ENCODE measurements around the gene COX19.
A peak's percentile ranks its signal among the peaks of the same experiment; 100 is the strongest.

COX19 gene

DNA sequence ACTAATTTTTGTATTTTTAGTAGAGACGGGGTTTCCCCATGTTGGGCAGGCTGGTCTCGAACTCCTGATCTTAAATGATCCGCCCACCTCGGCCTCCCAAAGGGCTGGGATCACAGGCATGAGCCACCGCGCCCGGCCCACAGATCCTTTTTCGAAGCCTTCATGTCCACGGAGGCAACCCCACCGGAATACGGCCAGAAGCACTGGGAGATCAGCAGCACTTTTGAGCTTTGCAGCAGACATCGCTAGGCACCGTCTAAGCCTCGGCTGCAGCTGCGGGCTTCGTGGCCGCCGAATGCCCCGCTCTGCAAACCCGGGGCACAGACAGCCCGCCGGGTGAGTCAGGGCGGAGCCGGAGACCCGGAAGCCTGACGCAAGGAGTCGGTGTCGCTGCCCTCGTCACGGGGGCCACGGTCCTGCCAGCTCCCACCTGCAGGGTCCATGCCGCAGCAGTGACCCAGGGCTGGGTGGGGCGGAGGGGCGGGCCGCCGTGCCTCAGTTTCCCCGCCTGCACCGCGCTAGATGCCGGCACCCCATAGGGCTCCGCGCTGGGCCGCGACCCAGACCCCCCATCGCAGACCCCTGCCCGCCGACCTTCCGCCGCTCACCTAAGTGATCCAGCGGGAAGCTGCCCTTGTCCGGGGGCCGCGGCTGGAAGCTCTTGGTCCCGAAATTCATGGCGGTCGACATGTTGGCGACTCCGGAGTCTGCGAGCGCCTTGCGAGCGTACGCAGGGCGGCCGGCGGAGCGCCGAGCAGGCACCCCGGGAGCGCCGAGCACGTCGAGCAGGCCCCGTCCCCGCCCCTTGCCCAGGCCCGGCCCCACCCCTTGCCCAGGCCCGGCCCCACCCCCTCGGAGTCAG, at the start of gene COX19:
Gene COX19, minus strand, starts transcription at position 730 of the 862 bp plus-strand sequence. Its CDS starts 40 bp downstream, at position 690.
- peak in 57 of 58 donors; percentile 33 to 92 (median 80) for DNase-seq

GRCh38 chr7:1024331-1024841, 49.0 kb upstream of the COX19 start:
- DNase-seq, result no peak

DNA sequence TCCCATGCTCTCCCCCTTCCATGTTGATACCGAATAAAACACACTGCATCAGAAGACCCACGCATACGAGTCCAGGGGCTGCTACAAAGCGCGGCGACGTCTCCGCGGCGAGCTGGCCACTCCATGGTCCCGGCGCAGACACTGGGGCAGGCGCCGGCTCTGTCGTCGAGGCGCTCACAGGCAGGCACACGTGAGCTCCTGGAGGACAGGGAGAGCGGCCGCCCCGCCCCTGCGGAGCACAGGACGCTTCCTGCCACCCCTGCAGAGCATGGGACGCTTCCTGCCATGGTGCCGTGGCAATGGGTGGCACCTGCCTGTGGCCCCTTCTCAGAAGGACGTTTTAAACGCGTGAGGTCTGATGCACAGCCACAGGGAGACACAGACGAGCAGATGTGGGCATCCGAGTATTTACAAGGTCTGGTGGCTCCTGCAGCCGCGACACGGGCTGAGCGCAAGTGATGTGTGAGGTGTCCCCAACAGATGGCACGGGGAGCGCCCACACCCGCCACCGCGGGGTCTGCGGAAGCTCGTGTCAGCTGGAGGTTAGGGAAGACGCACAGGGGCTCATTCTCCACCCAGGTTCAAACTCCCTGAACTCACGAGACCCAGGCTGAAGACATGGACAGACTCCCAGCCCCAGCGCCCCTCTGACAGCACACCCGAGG, 47.6 kb upstream of the COX19 start:
- no peak for DNase-seq

GRCh38 chr7:1022356-1022755, 47.0 kb upstream of the COX19 start:
- DNase-seq, result no peak

DNA sequence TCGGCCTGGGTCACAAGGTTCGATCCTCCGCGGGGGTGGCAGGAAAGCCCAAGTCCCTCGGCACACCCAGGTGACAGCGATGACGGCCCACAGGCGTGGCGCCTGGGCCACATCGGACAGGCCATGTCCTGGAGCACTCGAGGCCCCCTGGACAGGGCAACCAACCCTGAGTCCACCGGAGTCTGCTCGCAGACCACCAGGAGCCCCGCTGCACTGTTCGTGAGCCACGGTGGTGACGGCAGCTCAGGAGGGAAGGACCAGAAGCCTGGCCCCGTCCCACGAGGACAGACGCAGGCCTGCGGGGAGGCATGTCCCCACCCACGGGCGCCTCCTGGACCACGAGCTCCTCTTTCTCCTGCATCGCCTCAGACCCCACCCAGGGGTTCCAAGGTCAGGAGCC, 46.6 kb upstream of the COX19 start:
- no peak for DNase-seq

DNA sequence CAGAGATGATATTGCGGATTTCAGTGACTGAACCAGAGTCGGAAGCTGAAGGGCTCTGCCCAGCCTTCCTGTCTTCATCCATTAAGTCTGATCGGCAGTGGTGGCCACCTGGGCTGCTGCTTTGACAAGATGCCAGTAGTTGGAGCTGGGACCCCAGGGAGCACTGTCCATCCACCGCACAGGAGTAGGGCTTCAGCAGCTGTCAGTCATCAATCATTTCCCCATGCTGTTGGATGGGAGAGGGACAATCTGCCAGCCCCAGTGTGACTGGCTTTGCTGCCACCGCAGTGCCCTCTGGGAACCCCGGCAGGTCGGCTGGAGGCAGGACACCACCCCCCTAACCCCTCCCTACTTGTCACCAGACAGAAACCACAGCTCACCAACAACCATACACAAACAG, 46.0 kb upstream of the COX19 start:
- no peak for DNase-seq

- DNase-seq, result no peak
Measured at GRCh38 chr7:1020849-1021251, 45.5 kb upstream of the COX19 start.

DNA sequence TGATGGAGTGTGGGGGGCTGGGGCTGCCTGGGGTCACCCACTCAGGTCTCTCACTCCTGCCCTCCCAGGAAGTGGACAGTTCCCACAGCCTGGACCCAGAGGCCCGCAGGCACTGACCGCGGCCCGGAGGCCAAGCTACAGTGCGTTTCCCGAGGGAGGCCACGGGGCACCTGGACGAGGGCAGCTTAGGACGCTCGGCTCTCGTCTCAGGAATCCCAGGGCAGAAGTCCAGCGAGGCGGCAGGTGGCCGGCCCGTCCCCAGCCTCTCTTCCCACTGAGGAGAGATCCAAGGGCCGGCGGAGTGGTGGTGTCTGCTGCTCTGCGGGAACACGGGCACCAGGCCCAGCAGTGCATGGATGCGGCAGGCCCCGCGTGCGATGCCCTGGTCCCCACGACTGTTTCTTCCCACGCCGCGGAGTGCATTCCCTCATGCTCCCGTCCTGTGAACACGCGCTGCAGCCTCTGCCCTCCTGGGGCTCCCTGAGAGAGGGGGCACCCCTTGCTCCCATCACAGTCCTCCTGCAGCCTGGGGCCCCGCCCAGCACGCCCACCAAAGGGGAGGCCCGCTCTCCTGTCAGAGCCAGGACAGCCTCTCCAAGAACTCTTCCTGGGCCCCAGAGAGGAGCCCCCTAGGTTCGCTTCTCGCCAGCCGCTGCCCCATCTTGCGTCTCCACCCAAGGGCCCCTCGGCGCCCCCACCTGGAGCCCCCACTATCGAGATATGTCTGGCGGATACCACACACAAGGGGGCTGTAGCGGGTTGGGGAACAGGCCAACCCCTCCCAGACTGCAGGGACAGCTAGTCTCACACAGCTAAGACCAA, 44.7 kb upstream of the COX19 start:
- no peak for DNase-seq

GRCh38 chr7:1019255-1019785, 44.0 kb upstream of the COX19 start:
- no peak for DNase-seq

DNA sequence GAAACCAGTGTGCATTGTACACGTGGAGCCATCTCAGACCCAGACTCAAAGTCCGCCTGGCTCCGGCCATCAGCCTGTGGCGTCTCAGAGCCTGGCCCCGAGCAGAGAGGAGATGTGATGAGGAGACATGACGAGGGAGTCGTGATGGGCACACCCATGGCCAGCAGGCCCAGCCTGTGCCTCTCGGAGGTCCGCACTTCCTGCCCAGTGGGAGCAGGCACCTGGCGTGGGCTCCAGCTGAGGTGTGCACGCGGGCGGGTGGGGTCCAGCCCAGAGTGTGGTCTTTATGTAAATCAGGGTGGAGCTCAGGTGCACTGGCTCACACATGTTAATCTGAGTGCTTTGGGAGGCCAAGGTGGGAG, 43.0 kb upstream of the COX19 start:
- DNase-seq, result no peak

DNA sequence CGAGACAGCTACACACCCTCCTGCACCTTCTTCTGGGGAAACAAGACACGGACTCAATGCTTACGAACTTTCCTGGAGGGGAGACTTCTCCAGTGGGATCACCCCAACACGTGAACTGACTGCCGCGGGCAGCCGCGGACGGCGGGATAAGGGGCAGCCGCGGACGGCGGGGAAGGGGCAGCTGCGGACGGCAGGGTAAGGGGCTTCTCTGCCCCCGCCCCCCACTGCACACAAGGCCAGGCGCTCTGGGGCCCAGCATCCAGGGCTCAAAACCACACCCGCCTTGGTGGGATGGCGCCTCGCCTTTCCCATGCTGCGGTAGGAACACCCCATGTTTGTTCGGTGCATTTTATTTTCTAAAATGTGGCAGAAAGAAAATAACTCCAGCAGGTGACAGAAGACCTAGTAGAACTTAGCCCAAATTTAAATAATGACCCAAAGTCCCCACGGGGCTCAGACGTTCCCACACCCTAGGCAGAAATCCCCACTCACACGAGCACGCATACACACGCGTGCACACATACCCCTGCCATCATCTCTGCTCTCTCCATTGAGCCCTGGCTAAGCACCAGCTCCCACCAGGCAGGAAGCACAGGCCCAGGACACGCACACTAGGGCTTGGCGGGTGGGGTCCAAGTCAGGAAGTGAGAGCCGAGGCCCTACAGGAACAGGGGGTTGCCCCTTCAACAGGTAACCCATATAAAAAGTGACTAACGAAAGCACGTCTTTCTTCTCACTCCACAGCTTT, 42.4 kb upstream of the COX19 start:
- DNase-seq, result no peak

DNA sequence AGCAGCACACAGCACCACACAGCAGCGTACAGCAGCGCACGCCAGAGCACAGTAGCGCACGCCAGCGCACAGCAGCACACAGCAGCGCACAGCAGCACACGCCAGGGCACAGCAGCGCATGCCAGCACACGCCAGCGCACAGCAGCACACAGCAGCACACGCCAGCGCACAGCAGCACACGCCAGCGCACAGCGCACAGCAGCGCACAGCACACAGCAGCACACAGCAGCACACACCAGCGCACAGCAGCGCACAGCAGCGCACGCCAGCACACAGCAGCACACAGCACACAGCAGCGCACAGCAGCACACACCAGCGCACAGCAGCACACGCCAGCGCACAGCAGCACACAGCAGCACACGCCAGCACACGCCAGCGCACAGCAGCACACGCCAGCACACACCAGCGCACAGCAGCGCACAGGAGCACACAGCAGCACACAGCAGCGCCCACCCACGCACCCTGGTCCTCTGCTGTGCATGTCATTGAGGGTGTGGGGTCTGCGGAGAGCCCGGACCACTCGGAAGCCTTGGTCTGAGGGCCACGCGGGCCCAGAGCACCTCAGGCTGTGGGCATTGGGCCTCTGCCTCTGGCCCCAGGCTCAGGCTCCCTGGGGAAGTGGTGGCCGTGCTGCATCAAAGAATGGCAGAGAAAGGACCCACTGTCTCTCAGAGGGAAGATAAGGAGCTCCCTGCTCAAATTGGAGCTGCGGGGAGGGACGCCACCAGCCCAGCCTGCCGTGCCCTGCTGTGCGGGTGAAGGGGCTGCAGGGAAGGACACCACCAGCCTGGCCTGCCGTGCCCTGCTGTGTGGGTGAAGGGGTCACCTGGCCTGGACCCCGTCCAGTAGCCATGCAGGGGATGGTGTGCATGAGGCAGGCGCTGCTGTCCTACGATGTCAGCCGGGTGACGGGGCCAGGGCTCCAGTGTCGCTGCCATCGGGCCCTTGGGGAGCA, 41.5 kb upstream of the COX19 start:
- no peak for DNase-seq

DNA sequence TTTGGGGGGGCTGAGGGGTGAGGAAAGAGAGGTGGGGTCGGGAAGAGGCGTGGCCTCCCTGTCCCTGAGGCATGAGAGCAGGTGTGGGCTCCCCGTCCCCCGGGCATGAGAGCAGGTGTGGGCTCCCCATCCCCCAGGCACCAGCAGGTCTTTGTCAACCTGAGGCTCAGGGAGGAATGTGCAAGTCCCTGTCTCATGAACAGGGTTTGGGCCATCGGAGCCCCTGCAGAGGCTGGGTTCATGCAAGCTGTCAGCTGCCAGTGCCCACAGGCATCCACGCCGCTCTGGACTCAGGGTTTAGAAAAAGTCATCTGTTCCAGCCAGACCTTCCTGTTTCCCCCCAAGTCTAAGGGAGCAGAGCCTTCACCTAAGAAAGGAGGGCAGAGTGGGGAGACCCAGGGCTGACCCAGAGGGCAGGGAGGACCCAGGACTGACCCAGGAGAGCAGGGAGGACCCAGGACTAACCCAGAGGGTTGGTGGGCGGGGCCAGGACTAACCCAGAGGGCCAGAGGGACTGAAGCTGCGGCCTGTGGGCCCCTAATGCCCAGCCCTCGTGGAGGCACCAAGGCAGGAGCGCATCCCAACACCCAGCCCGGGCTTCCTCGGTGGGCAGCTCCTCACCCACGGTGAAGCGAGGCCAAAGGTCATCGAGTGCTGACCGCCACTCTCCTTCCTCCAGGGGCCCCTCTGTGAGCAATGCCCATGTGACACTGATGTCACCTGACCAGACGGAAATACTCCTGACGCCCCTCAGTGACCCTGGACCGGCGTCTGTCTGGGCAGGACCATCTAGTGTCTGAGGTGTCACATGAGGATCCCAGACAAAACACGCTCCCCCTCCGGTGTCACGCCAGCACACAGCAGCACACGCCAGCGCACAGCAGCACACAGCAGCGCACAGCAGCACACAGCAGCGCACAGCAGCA, 40.1 kb upstream of the COX19 start:
- no peak for DNase-seq

DNA sequence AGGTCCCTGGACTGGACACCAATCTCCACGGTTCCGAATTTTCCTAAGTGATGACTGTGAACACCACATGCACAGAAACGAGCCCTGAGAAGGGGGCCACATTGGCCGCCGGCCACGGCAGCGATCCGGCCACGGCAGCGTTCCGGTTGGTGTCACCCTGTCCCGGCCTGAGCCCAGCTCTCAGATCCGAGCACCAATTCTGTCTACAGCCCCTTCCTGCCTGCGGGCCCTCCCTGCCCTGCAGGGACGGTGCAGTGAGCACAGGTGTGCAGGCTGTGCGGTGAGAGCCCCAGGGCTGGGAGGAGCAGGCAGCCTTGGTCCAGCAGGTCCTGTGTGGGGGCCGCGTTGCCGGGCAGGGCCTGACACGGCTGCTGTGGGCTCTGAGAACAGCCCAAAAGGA, 39.3 kb upstream of the COX19 start:
- no peak for DNase-seq

GRCh38 chr7:1013581-1013980, 38.2 kb upstream of the COX19 start:
- DNase-seq, result no peak

GRCh38 chr7:1012716-1013095, 37.4 kb upstream of the COX19 start:
- no peak for DNase-seq

- DNase-seq, result no peak
Measured at GRCh38 chr7:1012004-1012715, 36.8 kb upstream of the COX19 start.

Measured in anterior cingulate cortex (tissue), 58 donors.